IMR-90 (cell line): ENCODE results near the gene SLC2A1. TPM values are rescaled to one million over a fixed set of nuclear protein-coding genes. Genes with fewer than 3 reads are reported as not detected.

Experiments
- ATAC-seq: fragments of 200-7000 bp; cut with Tn5 transposase; 2 replicates; pipeline ENCODE4 v1.9.1; 2020; ENCODE audit warnings: low read depth, mild to moderate bottlenecking, moderate library complexity
- BruUV-seq: library from RNA; stranded (reverse); fragments of 400-500 nt; replicated peaks from 2 replicates; lab custom pipeline; 2021; lab: Mats Ljungman, UMichigan
- CTCF ChIA-PET: fragments of 300-600 bp; formaldehyde crosslinking; extraction: SDS; loops from one replicate; lab custom pipeline; 2021; ENCODE audit warnings: antibody characterized with exemption; lab: Yijun Ruan, JAX
- POLR2A ChIA-PET: fragments of 300-600 bp; sonication (Branson Sonifier 250); formaldehyde crosslinking; loops from one replicate; lab custom pipeline; 2022; ENCODE audit warnings: antibody characterized with exemption; ENCODE audit not compliant: unreplicated experiment; lab: Charles Lee
- DNase-seq: peaks from one replicate; pipeline ENCODE4 v3.0.0; 2013
- H2AFZ ChIP-seq: replicated peaks from 2 replicates; pipeline ENCODE3; 2013; ENCODE audit warnings: low read length, mild to moderate bottlenecking; ENCODE audit not compliant: poor library complexity
- H2AK5ac ChIP-seq: 2 replicates; pipeline ENCODE4 v1.6.1; 2013; ENCODE audit warnings: low read depth, low read length, inconsistent platforms
- H2AK9ac ChIP-seq: replicated peaks from 2 replicates; pipeline ENCODE3; 2013; ENCODE audit warnings: mild to moderate bottlenecking, low read depth, low read length, moderate library complexity; ENCODE audit not compliant: poor library complexity
- H2BK120ac ChIP-seq: 2 replicates; pipeline ENCODE4 v1.6.1; 2013; ENCODE audit warnings: low read depth, low read length, inconsistent platforms
- H2BK15ac ChIP-seq: 3 replicates; pipeline ENCODE4 v1.6.1; 2013; ENCODE audit warnings: low read depth, low read length, inconsistent platforms
- H2BK20ac ChIP-seq: 2 replicates; pipeline ENCODE4 v1.6.1; 2013; ENCODE audit warnings: low read depth, mild to moderate bottlenecking, inconsistent platforms, low read length, moderate library complexity
- H2BK5ac ChIP-seq: 2 replicates; pipeline ENCODE4 v1.6.1; 2013; ENCODE audit warnings: mild to moderate bottlenecking, low read depth, low read length, inconsistent platforms; ENCODE audit not compliant: poor library complexity, severe bottlenecking
- H3K14ac ChIP-seq: replicated peaks from 2 replicates; pipeline ENCODE4 v1.6.1; 2013; ENCODE audit warnings: low read depth, low read length, inconsistent platforms
- H3K18ac ChIP-seq: 2 replicates; pipeline ENCODE4 v1.6.1; 2013; ENCODE audit warnings: low read depth, low read length, control low read depth
- H3K23ac ChIP-seq: 2 replicates; pipeline ENCODE4 v1.6.1; 2013; ENCODE audit warnings: low read depth, low read length, inconsistent platforms
- H3K27ac ChIP-seq: 2 replicates; pipeline ENCODE4 v1.5.1; 2013; ENCODE audit warnings: mild to moderate bottlenecking, control low read depth, low read length; ENCODE audit not compliant: insufficient read depth
- H3K27me3 ChIP-seq: 2 replicates; pipeline ENCODE4 v1.6.1; 2013; ENCODE audit warnings: low read length; ENCODE audit not compliant: control insufficient read depth, insufficient read depth
- H3K36me3 ChIP-seq: 2 replicates; pipeline ENCODE4 v1.6.1; 2013; ENCODE audit warnings: low read length, mixed read lengths; ENCODE audit not compliant: control insufficient read depth, insufficient read depth
- H3K4ac ChIP-seq: 2 replicates; pipeline ENCODE4 v1.6.1; 2013; ENCODE audit warnings: low read depth, low read length, inconsistent platforms
- H3K4me1 ChIP-seq: 2 replicates; pipeline ENCODE4 v1.6.1; 2013; ENCODE audit warnings: low read length, mixed read lengths; ENCODE audit not compliant: control insufficient read depth, insufficient read depth
- H3K4me2 ChIP-seq: 2 replicates; pipeline ENCODE4 v1.6.1; 2013; ENCODE audit warnings: low read depth, mild to moderate bottlenecking, control low read depth, low read length, moderate library complexity
- H3K4me3 ChIP-seq: 2 replicates; pipeline ENCODE4 v1.5.1; 2013; ENCODE audit warnings: low read depth, mild to moderate bottlenecking, control low read depth, low read length, moderate library complexity; ENCODE audit not compliant: insufficient read depth
- H3K56ac ChIP-seq: 2 replicates; pipeline ENCODE4 v1.6.1; 2013; ENCODE audit warnings: low read length, inconsistent platforms; ENCODE audit not compliant: insufficient read depth; ENCODE audit errors: extremely low read depth
- H3K79me1 ChIP-seq, 2 experiments: 2 replicates each; pipeline ENCODE4 v1.6.1; 2013; ENCODE audit warnings: low read length in 2 of 2, inconsistent platforms in 1 of 2, low read depth in 1 of 2
- H3K9ac ChIP-seq: 2 replicates; pipeline ENCODE4 v1.6.1; 2013; ENCODE audit warnings: low read depth, low read length, control low read depth
- H3K9me1 ChIP-seq: 2 replicates; pipeline ENCODE4 v1.6.1; 2013; ENCODE audit warnings: low read length, inconsistent platforms; ENCODE audit not compliant: insufficient read depth
- H3K9me3 ChIP-seq: 2 replicates; pipeline ENCODE4 v1.6.1; 2013; ENCODE audit warnings: low read length; ENCODE audit not compliant: control insufficient read depth, insufficient read depth
- H4K20me1 ChIP-seq: 2 replicates; pipeline ENCODE4 v1.6.1; 2013; ENCODE audit warnings: low read length, inconsistent platforms; ENCODE audit not compliant: insufficient read depth
- H4K5ac ChIP-seq: 2 replicates; pipeline ENCODE4 v1.6.1; 2013; ENCODE audit warnings: mild to moderate bottlenecking, low read depth, low read length, control low read depth
- H4K8ac ChIP-seq, 2 experiments: 2 replicates each; pipeline ENCODE4 v1.6.1; 2013; ENCODE audit warnings: low read depth in 2 of 2, low read length in 2 of 2, control low read depth in 1 of 2, inconsistent platforms in 1 of 2
- H4K91ac ChIP-seq: 2 replicates; pipeline ENCODE4 v1.6.1; 2013; ENCODE audit warnings: low read depth, low read length, inconsistent platforms; ENCODE audit not compliant: insufficient read depth
- CEBPB ChIP-seq: IDR thresholded peaks from 2 replicates; pipeline ENCODE4 v1.6.1; 2012; ENCODE audit warnings: low read depth, low read length, improper control_type of control experiment
- CHD1 ChIP-seq: IDR thresholded peaks from 2 replicates; pipeline ENCODE4 v1.6.1; 2012; ENCODE audit warnings: low read depth, low read length, improper control_type of control experiment
- CTCF ChIP-seq: conservative IDR thresholded peaks from 2 replicates; pipeline ENCODE4 v1.5.1; 2012; ENCODE audit warnings: mild to moderate bottlenecking, low read depth, low read length, improper control_type of control experiment
- FOS ChIP-seq: fragments of 150-350 bp; IDR thresholded peaks from 2 replicates; pipeline ENCODE4 v1.6.1; 2016; ENCODE audit warnings: low read depth, low read length
- MAFK ChIP-seq: IDR thresholded peaks from 2 replicates; pipeline ENCODE4 v1.6.1; 2012; ENCODE audit warnings: low read depth, low read length, improper control_type of control experiment
- MAZ ChIP-seq: IDR thresholded peaks from 2 replicates; pipeline ENCODE4 v1.6.1; 2012; ENCODE audit warnings: low read depth, mild to moderate bottlenecking, low read length, improper control_type of control experiment, moderate library complexity, borderline replicate concordance
- MXI1 ChIP-seq: IDR thresholded peaks from 2 replicates; pipeline ENCODE4 v1.6.1; 2012; ENCODE audit warnings: low read depth, mild to moderate bottlenecking, low read length, moderate library complexity, borderline replicate concordance
- NFE2L2 ChIP-seq: fragments of 150-350 bp; IDR thresholded peaks from 2 replicates; pipeline ENCODE4 v1.6.1; 2016; ENCODE audit warnings: low read depth, mild to moderate bottlenecking, low read length
- POLR2A ChIP-seq: IDR thresholded peaks from 2 replicates; pipeline ENCODE4 v1.6.1; 2012; ENCODE audit warnings: mild to moderate bottlenecking, low read depth, low read length
- RAD21 ChIP-seq: IDR thresholded peaks from 2 replicates; pipeline ENCODE4 v1.6.1; 2012; ENCODE audit warnings: low read length, improper control_type of control experiment
- RCOR1 ChIP-seq: IDR thresholded peaks from 2 replicates; pipeline ENCODE4 v1.6.1; 2012; ENCODE audit warnings: mild to moderate bottlenecking, low read length, improper control_type of control experiment; ENCODE audit not compliant: insufficient replicate concordance
- RFX5 ChIP-seq: IDR thresholded peaks from 2 replicates; pipeline ENCODE4 v1.8.0; 2012; ENCODE audit warnings: low read depth, mild to moderate bottlenecking, low read length, moderate library complexity
- SMC3 ChIP-seq: fragments of 150-350 bp; IDR thresholded peaks from 2 replicates; pipeline ENCODE4 v1.6.1; 2016; ENCODE audit warnings: low read depth, mild to moderate bottlenecking, antibody characterized with exemption, low read length, moderate library complexity
- WGBS, 2 experiments: methylation state at CpG; one replicate each; pipeline versions ENCODE4 v1.1.5 to v1.1.7; 2013; ENCODE audit warnings: missing lambda C conversion rate in 2 of 2; ENCODE audit not compliant: insufficient read length in 1 of 2; ENCODE audit errors: extremely low coverage in 2 of 2; 5-methylcytosine and 5-hydroxymethylcytosine counted together
- dilution Hi-C: fragments of 300-500 bp; cut with HindIII; formaldehyde crosslinking; loops from one replicate; pipeline ENCODE4 v1.14.3; 2018; ENCODE audit warnings: low sequenced_read_pairs; ENCODE audit not compliant: unreplicated experiment
- in situ Hi-C: fragments of 300-500 bp; cut with MboI; formaldehyde crosslinking; loops from 3 replicates; pipeline ENCODE4 v1.14.3; 2019; ENCODE audit warnings: low sequenced_read_pairs, inconsistent platforms, mixed read lengths
- intact Hi-C: fragments of 100-400 bp; cut with micrococcal nuclease; formaldehyde crosslinking; loops from 2 replicates; pipeline ENCODE4 v1.10.0; 2022
- polyA plus RNA-seq, 3 experiments: library from polyadenylated mRNA; depleted of rRNA; stranded (reverse); fragments of >200 nt; gene quantifications; 2 replicates each; pipeline ENCODE4 v1.2.3, GENCODE V29; 2012; ENCODE audit warnings: low replicate concordance in 1 of 3
- total RNA-seq: library from RNA; depleted of rRNA; stranded (reverse); fragments of >200 nt; gene quantifications from 2 replicates; pipeline ENCODE4 v1.2.3, GENCODE V29; 2012
- TF ChIP-seq, protein P1 (sequence below): fragments of 150-350 bp; IDR thresholded peaks from 2 replicates; pipeline ENCODE4 v1.6.1; 2016; ENCODE audit warnings: low read depth, mild to moderate bottlenecking, low read length, moderate library complexity, borderline replicate concordance

The SLC2A1 gene
- total and polyA plus RNA-seq, 2 of the 4 experiments (the other 2 are of a cell fraction): 200 to 395 TPM

GRCh38 chr1:42934541-42935312 is 23.9 kb downstream of the SLC2A1 start:
- in situ Hi-C loops: no loop called here
- DNase-seq (no peak), ATAC-seq (no peak)
- no peak overlapping the region for H2AK9ac ChIP-seq
- H3K4ac ChIP-seq: peak overlapping the region; percentile 50; the same call in 1 of the 2 replicates
- H3K9ac ChIP-seq: no peak overlapping the region
- H2AFZ ChIP-seq: no peak overlapping the region
- dilution Hi-C loops: no loop called here
- H3K14ac ChIP-seq: 0 out of 2 replicates have a peak overlapping the region, but pooled peaks have one; percentile 35
- no peak overlapping the region for H2BK15ac ChIP-seq
- no peak overlapping the region for H3K23ac ChIP-seq
- H3K56ac ChIP-seq: no peak overlapping the region; the same call in 1 of the 2 replicates
- H4K5ac ChIP-seq: no peak overlapping the region
- H3K9me1 ChIP-seq: peaks cover 62% of the 10 kb centered on the region
- H3K4me2 ChIP-seq: no peak overlapping the region
- BruUV-seq: no TSS peak
- H3K4me1 ChIP-seq: peaks cover 45% of the 10 kb centered on the region
- no peaks in the 10 kb centered on the region for H3K9me3 ChIP-seq
- CTCF ChIA-PET: interaction anchor here (1.3 kb wide), 1 partner anchor 12 kb away, joined by 8 read pairs; no protein-coding TSS in a partner anchor
- intact Hi-C loops: no loop called here
- 97% methylated on average over 12 of the region's 20 CpGs; no CpG with 5 or more reads in 1 of the 2 experiments for WGBS, 2 experiments
- H3K79me1 ChIP-seq: peaks cover 52 to 100% of the 10 kb centered on the region in 2 experiments
- H3K18ac ChIP-seq: no peak overlapping the region
- H4K8ac ChIP-seq: peak overlapping the region in 1 of 2 experiments; percentile 30; a peak in 2 of 4 replicates
- H2BK5ac ChIP-seq: peak overlapping the region; percentile 83
- H3K27me3 ChIP-seq: no peaks in the 10 kb centered on the region
- peaks cover 84% of the 10 kb centered on the region for H4K20me1 ChIP-seq
- no peak overlapping the region for H3K4me3 ChIP-seq
- POLR2A ChIA-PET: interaction anchor here (0.5 kb wide), 1 partner anchor 369 kb away, joined by 4 read pairs; no protein-coding TSS in a partner anchor
- no peak overlapping the region for H2BK20ac ChIP-seq
- H4K91ac ChIP-seq: peak overlapping the region; percentile 38; the same call in 1 of the 2 replicates
- no peak overlapping the region for H2BK120ac ChIP-seq
- H3K27ac ChIP-seq: no peak overlapping the region
- peak overlapping the region; percentile 50; the same call in 1 of the 2 replicates for H2AK5ac ChIP-seq
- H3K36me3 ChIP-seq: peaks cover 86% of the 10 kb centered on the region
- TF ChIP-seq RFX5: no peak
- no peak for TF ChIP-seq POLR2A
- TF ChIP-seq CTCF: no peak
- no peak for TF ChIP-seq RCOR1
- no peak for TF ChIP-seq SMC3
- no peak for TF ChIP-seq MXI1
- TF ChIP-seq MAFK: no peak
- no peak for TF ChIP-seq MAZ
- no peak for TF ChIP-seq FOS
- no peak for TF ChIP-seq CHD1
- TF ChIP-seq NFE2L2: no peak
- TF ChIP-seq RAD21: no peak
- TF ChIP-seq, protein P1, sequence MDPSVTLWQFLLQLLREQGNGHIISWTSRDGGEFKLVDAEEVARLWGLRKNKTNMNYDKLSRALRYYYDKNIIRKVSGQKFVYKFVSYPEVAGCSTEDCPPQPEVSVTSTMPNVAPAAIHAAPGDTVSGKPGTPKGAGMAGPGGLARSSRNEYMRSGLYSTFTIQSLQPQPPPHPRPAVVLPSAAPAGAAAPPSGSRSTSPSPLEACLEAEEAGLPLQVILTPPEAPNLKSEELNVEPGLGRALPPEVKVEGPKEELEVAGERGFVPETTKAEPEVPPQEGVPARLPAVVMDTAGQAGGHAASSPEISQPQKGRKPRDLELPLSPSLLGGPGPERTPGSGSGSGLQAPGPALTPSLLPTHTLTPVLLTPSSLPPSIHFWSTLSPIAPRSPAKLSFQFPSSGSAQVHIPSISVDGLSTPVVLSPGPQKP: no peak
- TF ChIP-seq CEBPB: no peak
